Kasumi-1 (cell line): Measurements from ENCODE around the gene HIRIP3.
"Not testable (repeated sequence)": the region's sequence is repeated elsewhere in the genome, so short reads cannot be mapped to it uniquely, and the experiment has no call there.

Experiments used
- DNase-seq, 2 experiments: peaks; one replicate each; lab custom pipeline; 2025; lab: John Stamatoyannopoulos, UW

The HIRIP3 gene

DNA sequence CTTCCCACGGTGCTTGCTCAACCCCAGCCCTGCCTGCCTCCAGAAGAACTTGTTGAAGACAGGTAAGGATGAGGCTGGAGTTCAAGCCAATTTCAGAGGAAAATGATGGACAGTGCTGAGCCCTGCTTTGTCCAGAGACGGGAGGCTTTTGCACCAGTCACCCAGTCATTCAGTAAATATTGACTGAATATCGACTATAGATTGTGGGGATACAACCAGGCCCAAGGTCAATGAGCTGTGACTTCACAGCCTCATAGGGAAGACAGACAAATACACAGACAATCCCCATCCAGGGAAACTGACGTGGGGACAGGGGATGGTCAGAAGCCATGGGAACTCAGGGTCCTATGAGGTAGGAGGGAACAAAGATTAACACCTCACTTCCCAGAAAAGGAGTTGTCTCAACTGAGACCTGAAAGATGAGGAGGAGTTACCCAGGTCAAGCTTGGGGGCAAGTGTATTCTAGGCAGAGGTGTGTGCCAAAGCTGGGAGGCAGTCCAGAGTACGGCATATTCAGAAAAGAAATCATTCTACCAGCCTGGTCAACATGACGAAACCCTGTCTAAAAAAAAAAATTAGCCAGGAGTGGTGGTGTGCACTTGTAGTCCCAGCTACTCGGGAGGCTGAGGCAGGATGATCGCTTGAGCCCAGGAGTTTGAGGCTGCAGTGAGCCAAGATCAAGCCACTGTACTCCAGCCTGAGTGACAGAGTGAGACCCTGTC is 21.3 kb upstream of the HIRIP3 start:
- DNase-seq: no peak

DNA sequence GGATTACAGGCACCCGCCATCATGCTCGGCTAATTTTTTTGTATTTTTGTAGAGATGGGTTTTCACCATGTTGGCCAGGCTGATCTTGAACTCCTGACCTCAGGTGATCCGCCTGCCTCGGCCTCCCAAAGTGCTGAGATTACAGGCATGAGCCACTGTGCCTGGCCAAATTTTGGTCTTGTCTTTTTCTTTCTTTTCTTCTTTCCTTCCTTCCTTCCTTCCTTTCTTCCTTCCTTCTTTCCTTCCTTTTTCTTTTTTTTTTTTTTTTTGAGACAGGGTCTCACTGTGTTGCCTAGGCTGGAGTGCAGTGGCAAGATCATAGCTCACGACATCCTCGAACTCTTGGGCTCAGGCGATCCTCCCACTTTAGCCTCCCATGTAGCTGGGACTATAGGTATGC is 20.0 kb upstream of the HIRIP3 start:
- DNase-seq: not testable (repeated sequence)

GRCh38 chr16:30012598-30012997 is 17.2 kb upstream of the HIRIP3 start:
- not testable (repeated sequence) for DNase-seq

GRCh38 chr16:30011714-30012504 is 16.5 kb upstream of the HIRIP3 start:
- no peak for DNase-seq

DNA sequence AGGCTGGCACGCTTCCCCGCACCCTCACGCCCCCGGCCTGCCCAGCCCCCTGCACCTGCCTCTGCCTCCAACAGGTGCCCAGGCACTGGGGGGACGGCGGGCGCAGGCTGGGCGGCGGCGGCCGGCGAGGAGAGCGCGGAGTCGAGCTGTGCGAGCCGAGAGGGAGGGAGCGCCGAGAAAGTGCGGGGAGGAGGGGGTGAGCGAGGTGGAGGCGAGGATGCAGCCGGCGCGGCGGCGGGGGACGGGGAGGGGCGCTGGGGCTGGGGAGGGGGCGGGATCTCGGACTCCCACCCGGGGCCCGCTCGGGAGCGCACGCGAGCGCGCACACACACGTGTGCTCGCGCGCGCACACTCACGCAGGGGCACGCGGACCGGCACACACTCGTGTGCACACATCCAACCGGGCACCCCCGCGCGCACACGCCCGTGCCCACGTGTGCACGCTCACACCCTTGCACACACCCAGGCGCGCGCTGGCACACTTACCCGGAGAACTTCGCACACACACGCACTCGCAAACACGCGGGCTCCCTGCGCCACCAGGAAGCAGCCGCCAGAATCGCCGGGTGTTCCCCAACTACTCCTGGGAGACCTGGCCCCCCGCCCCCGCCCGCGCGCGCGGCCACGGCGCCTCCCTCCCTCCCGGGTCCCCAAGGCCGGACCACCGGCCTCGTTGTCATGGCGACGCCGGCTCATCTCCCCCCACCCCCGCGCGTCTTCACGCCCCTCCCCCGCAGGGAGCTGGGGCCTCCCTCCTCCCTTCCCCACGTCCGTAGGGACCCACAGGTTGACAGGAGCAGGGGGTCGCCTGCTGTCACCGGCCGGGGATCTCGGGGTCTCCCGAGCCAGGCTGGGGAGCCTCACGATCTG is 15.7 kb upstream of the HIRIP3 start, which contains the start of gene DOC2A:
Gene DOC2A (minus strand): TSS at position 184 of the 870 bp plus-strand sequence. CDS start 805 bp downstream, outside the sequence.
- DNase-seq: no peak

DNA sequence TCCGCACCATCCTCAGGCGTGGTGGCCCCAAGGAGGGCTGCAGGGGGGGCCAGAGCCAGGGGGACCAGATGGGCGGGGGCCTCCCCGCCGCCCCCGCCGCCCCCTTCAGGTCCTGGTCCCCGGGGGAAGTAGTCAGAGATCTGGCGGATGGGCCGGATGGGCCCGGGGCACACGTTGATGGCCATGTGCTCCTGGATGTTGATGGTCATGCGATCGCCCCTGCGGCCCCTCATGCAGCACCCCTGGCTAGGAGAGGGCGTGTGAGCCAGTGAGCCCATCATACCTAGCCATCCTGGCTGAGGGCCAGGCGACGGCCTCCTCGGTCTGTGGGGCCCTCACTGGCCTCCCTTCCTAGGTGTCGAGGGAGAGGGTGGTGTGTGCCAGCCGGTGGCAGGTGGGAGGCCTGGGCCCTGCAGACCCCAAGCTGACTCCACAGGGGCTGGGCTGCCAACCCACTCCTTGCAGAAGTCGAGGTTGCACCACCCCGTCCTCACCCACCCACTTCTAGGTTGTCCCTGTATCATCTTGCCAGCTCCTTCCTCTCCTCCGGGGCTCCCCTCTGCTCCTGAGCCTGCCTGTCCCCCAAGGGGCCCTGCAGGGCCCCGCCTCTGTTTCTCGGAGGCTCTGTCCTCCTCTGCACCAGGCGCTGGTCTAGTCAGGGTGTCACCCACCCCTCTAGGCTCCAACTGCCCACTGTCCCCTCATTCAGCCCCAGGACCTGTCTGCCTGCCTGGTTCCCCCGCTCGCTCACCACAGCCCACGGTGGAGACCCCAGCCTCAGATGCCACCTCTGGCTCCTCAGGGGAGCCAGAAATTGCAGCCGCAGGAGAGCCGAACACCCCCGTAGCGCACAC is 14.8 kb upstream of the HIRIP3 start:
- DNase-seq: no peak

GRCh38 chr16:30009085-30009862 is 13.9 kb upstream of the HIRIP3 start:
- no peak for DNase-seq

DNA sequence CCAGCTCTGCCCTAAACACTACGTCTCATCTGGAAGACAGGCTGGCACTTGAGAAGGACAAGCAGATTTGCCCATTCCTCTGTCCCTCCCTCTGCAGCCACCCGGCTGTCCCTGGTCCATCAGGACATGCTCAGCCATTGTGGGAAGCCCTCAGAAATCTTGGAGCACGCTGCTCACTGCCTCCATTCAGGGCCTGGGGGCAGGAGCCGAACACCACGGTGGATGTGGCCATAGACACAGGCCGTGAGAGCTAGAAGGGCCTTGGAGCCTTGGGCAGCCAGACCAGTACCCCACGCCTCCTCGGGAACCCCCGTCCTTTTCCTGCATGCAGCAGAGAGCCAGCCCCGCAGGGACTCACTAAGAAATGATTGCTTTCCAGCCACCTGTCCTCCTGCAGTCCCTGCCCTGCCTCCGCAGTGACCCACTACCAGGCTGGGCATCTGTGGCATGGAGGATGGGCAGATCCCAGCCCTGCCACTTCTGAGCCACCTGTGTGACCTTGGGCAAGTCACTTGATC is 12.0 kb upstream of the HIRIP3 start:
- DNase-seq: no peak

GRCh38 chr16:30006659-30007377 is 11.4 kb upstream of the HIRIP3 start:
- DNase-seq: no peak

DNA sequence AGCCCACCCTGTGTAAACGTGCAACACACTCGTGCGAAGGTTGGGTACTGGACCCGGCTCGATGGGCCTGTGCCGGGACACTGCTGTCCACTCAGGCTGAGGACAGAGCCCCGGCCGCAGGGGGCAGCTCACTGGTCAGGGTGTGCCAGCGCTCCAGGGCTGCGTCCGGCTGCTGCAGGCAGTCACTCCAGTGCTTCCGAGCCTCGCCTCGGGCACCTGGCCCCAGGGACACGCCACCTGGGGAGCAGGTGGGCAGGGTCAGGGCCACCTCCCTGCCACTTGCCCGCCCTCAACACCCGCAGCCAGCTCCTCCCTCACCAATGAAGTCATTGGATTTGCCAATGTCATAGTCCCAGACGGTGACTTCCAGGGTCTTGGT is 10.7 kb upstream of the HIRIP3 start:
- DNase-seq: no peak

DNA sequence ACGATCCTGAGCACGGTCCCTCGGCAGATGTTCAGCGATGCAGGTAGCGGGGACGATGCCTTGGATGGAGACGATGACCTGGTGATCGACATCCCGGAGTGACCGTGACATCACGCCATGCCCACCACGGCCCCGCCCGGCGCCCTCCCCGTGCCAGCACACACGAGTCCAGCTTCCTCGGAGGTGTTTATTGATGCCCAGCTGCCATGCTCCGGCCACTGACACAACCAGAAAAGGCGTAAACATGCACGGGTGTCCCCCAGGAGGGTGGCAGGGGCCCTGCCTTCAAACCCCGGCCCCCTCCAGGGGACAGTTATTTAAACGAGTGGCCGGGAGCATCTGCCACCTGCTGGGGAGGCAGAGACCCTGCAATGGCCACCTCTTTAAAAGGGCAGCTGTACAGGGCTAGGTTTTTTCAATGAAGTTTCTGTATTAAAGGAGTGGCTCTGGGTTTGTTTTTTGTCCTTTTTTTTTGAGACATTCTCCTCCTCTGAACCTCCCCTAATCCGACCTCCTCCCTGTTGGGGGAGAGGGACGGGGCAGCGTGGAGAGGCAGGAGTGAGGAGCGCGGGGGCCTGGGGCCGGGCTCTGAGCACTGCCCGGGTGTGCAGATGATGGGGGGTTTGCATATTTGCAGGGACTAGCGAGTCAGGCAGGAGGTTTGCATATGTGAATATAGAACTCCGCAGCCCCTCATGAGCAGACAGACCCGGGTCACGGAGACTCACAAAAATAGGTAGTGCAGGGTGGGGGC is 10.1 kb upstream of the HIRIP3 start:
- DNase-seq: peak in 1 of 2 experiments; percentile 31

DNA sequence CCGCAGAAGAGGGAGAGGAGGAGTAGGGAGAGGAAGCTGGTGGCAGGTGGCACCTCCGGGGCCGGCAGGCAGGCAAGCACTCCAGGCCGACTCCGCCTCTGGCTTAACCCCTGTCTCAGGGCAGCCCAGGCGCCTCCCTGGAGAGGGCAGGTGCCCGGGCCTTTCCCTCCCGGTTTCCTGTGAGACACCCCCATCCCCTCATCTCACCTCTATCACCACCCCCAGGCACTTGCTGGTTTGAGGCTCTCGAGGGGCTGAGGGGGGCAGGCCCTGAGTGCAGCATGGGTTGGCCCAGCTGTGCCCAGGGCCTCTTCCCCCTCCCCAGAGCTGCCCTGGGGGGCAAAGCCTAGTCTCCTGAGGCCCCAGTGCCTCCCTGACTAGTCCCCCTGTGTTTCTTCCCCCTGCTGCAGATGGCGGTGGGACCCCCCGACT is 9.4 kb upstream of the HIRIP3 start:
- DNase-seq: no peak

- no peak for DNase-seq
These were observed 9.0 kb upstream of the HIRIP3 start for GRCh38 chr16:30004424-30004776.

- DNase-seq: no peak
These were observed 8.4 kb upstream of the HIRIP3 start for GRCh38 chr16:30003670-30004423.

DNA sequence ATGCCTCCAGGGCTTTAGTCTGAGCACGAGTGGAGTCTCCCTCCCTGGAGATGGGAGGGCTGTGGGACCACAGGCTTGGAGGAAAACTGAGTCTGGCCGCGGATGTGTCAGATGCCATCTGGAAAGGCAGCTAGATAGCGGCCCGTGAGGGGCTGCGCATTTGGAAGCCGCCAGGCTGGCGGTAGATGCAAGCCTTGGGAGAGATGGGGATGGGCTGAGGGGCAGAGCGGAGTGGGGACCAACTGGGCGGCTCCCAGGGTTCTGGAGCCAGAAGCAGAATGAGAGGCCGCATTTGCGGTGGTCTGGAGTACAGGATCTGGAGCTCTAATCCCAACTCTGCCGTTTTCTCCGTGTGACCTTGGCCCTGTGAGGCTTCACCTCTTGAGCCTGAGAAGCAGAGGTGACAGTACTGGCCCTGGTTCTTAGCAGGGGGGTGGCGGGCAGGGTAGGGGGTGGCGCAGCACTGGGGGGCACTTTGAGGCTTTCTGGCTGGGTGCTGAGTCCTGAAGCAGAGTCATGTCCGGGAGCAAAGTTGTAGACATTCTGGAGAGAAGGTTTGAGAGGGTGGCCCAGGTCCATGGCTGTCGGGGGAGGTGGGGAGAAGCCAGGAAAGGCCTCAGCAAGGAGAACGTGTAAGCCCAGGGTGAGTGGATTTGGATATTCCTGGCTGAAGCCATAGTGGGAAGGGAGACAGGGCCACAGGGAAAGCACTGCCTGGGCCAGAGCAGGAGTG is 7.4 kb upstream of the HIRIP3 start:
- no peak for DNase-seq

DNA sequence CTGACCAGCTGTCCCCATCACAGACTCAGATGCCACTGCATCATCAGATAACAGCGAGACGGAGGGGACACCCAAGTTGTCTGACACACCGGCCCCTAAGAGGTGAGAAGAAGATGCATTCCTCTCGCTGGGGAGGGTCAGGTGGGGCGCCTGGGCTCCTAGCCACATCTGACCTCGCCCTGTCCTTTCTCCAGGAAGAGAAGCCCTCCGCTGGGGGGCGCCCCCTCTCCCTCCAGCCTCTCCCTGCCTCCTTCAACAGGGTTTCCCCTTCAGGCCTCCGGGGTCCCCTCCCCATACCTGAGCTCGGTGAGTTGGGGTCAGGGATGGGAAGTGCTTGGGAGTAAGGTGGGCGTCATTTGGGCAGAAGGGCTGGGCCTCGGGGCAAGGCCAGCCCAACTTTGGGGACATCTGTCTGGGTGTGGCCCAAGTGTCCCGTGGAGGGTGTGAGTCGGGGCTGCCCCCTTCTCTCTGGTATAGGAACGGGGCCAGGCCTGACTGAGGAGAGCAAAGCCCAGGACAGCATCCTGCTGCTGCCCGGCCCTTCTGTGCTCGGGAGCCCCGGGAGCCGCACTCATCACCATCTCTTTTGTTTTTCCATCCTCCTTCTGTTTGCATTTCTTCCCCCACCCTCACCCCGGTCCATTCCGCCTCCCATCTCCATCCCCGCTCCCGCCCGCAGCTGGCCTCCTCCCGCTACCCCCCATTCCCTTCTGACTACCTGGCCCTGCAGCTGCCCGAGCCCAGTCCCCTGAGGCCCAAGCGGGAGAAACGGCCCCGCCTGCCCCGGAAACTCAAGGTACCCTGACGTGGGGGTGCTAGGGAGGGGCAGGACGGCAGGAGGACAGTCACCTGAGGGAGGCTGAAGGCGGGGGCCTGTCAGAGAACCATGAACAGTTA is 5.6 kb upstream of the HIRIP3 start:
- no peak for DNase-seq

- no peak for DNase-seq
These were observed 4.2 kb upstream of the HIRIP3 start for GRCh38 chr16:29999605-30000004.
